ENCODE data around the gene PLEKHD1. TPM values are rescaled to one million over a fixed set of nuclear protein-coding genes. Genes with fewer than 3 reads are reported as not detected.

PLEKHD1 gene
- total RNA-seq, 6 experiments from 2014 or later: 0.04 TPM; not detected in 5

- Histone ChIP-seq H3K27ac (no peak overlapping the region), H3K9me3 (no peaks in the 10 kb centered on the region), H3K4me1 (peaks cover 0 to 2% (median 1%) of the 10 kb centered on the region in 4 donors), H3K4me3 (no peak overlapping the region), H3K27me3 (no peaks in the 10 kb centered on the region), H3K36me3 (no peaks in the 10 kb centered on the region)
- 2% methylated on average over 4 of the region's 4 CpGs for WGBS (ENCODE audit: insufficient coverage, low coverage, low lambda C conversion rate, missing lambda C conversion rate)
- DNase-seq: peak in 1 of 3 donors; percentile 57
- peak; percentile 66 to 88 (median 78) for ATAC-seq
- TF ChIP-seq CTCF (IDR thresholded peaks at IDR 0.05) (peak; percentile 50 to 76 (median 70)), POLR2A (IDR thresholded peaks at IDR 0.05) (no peak)
- intact Hi-C loops (cut with DNase I): loop anchor here in 1 of 2 donors (5.0 kb wide), 1 partner anchor 37 kb away; the partner anchor contains the start of gene CCDC177
Observed at GRCh38 chr14:69535230-69535848, 50.8 kb downstream of the PLEKHD1 start.

GRCh38 chr14:69536971-69537370 lies 52.4 kb downstream of the PLEKHD1 start:
- Histone ChIP-seq H3K4me1 (peaks cover 0 to 10% (median 4%) of the 10 kb centered on the region in 4 donors), H3K4me3 (no peak overlapping the region), H3K27me3 (no peaks in the 10 kb centered on the region), H3K36me3 (no peaks in the 10 kb centered on the region), H3K9me3 (no peaks in the 10 kb centered on the region), H3K27ac (no peak overlapping the region)
- no peak for TF ChIP-seq CTCF (IDR thresholded peaks at IDR 0.05)
- no peak for DNase-seq
- intact Hi-C loops (cut with DNase I): loop anchor here in 1 of 2 donors (5.0 kb wide), 1 partner anchor 35 kb away; the partner anchor contains the start of gene CCDC177
- peak in 2 of 4 donors; percentile 5 to 39 for ATAC-seq

GRCh38 chr14:69537900-69538299 lies 53.4 kb downstream of the PLEKHD1 start:
- H3K27ac ChIP-seq: no peak overlapping the region
- no peaks in the 10 kb centered on the region for H3K36me3 ChIP-seq
- H3K9me3 ChIP-seq: no peaks in the 10 kb centered on the region
- peaks cover 0 to 10% (median 4%) of the 10 kb centered on the region in 4 donors for H3K4me1 ChIP-seq
- no peaks in the 10 kb centered on the region for H3K27me3 ChIP-seq
- DNase-seq (no peak), ATAC-seq (no peak)
- 80% methylated on average over 1 of the region's 1 CpG for WGBS (ENCODE audit: insufficient coverage, low coverage, low lambda C conversion rate, missing lambda C conversion rate)
- TF ChIP-seq POLR2A (IDR thresholded peaks at IDR 0.05): no peak
- no peak for TF ChIP-seq CTCF (IDR thresholded peaks at IDR 0.05)
- intact Hi-C loops (cut with DNase I): loop anchor here in 1 of 2 donors (5.0 kb wide), 1 partner anchor 34 kb away; the partner anchor contains the start of gene CCDC177
- no peak overlapping the region for H3K4me3 ChIP-seq

- H3K9me3 ChIP-seq: no peaks in the 10 kb centered on the region
- H3K27ac ChIP-seq: no peak overlapping the region
- H3K4me3 ChIP-seq: no peak overlapping the region
- no peak for ATAC-seq
- H3K4me1 ChIP-seq: peaks cover 0 to 10% (median 4%) of the 10 kb centered on the region in 4 donors
- 91% methylated on average over 1 of the region's 1 CpG for WGBS (ENCODE audit: insufficient coverage, low coverage, low lambda C conversion rate, missing lambda C conversion rate)
- TF ChIP-seq POLR2A (IDR thresholded peaks at IDR 0.05): no peak
- TF ChIP-seq CTCF (IDR thresholded peaks at IDR 0.05): no peak
- no peaks in the 10 kb centered on the region for H3K27me3 ChIP-seq
- intact Hi-C loops (cut with DNase I): loop anchor here in 1 of 2 donors (5.0 kb wide), 1 partner anchor 34 kb away; the partner anchor contains the start of gene CCDC177
- H3K36me3 ChIP-seq: no peaks in the 10 kb centered on the region
- no peak for DNase-seq
Observed at GRCh38 chr14:69538766-69539165, 54.2 kb downstream of the PLEKHD1 start.

All from right lobe of liver (tissue), 6 donors.